ENCODE data around the gene GPR62. TPM values are rescaled to one million over a fixed set of nuclear protein-coding genes. Genes with fewer than 3 reads are reported as not detected.

The GPR62 gene
- total RNA-seq, 1 experiment from 2014 or later = not detected

DNA sequence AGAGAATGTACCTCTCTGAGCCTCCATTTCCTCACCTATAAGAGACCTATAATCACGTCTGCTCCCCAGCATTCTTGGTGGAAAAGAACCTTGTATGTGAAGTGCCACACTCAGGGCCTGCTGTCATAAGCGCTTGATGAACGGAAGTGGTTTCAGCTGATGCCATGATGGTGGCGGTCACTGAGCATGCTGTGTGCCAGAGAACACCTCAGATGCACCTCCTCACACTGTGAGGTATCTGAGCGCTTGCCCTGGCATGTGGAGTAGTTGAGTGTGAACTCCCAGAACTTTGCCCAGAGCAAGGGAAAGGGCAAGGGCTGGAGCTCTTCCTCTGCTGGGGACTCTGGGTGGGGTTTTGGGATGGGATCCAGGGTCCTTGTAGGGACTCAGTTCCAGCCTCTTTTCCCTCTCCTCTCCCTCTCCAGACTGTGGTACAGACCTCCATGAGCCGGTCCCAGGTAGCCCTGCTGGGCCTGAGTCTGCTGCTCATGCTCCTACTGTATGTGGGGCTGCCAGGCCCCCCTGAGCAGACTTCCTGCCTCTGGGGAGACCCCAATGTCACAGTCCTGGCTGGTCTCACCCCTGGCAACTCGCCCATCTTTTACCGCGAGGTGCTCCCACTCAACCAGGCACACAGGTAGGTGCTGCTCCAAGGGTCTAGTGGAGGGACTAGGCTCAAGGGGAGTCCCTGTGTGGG lies 22.4 kb downstream of the GPR62 start:
- H3K9ac ChIP-seq (ENCODE audit: low read length) = no peak overlapping the region
- H4K20me1 ChIP-seq (ENCODE audit: low read length) = no peaks in the 10 kb centered on the region
- H3K9me3 ChIP-seq (ENCODE audit: low read length) = no peaks in the 10 kb centered on the region
- H3K79me2 ChIP-seq (ENCODE audit: low read length) = peaks cover 23% of the 10 kb centered on the region
- no peak overlapping the region for H3K4me3 ChIP-seq (ENCODE audit: low read length)
- no peaks in the 10 kb centered on the region for H3K36me3 ChIP-seq (ENCODE audit: low read depth, low read length)
- intact Hi-C loops (cut with micrococcal nuclease) = no loop called here
- ATAC-seq = no peak
- POLR2A ChIA-PET (ENCODE audit: unreplicated experiment) = no interaction called here
- no peaks in the 10 kb centered on the region for H3F3A ChIP-seq (ENCODE audit: low read length, unreplicated experiment)
- no peak for TF ChIP-seq EZH2 (IDR thresholded peaks at IDR 0.05; ENCODE audit: low read length, unreplicated experiment)
- TF ChIP-seq, protein P1, sequence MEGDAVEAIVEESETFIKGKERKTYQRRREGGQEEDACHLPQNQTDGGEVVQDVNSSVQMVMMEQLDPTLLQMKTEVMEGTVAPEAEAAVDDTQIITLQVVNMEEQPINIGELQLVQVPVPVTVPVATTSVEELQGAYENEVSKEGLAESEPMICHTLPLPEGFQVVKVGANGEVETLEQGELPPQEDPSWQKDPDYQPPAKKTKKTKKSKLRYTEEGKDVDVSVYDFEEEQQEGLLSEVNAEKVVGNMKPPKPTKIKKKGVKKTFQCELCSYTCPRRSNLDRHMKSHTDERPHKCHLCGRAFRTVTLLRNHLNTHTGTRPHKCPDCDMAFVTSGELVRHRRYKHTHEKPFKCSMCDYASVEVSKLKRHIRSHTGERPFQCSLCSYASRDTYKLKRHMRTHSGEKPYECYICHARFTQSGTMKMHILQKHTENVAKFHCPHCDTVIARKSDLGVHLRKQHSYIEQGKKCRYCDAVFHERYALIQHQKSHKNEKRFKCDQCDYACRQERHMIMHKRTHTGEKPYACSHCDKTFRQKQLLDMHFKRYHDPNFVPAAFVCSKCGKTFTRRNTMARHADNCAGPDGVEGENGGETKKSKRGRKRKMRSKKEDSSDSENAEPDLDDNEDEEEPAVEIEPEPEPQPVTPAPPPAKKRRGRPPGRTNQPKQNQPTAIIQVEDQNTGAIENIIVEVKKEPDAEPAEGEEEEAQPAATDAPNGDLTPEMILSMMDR (conservative IDR thresholded peaks at IDR 0.05; ENCODE audit: low read depth, low read length) = no peak
- TF ChIP-seq EZH2phosphoT487 (IDR thresholded peaks at IDR 0.05; ENCODE audit: borderline replicate concordance, low read length) = no peak
- no peak for DNase-seq
- no peak overlapping the region for H3K27ac ChIP-seq (ENCODE audit: low read length)
- H3K9me2 ChIP-seq (replicated peaks; ENCODE audit: low read length) = no peaks in the 10 kb centered on the region
- H3K4me1 ChIP-seq (ENCODE audit: insufficient read depth, low read length) = peaks cover 27% of the 10 kb centered on the region
- CTCF ChIA-PET = no interaction called here
- H2AFZ ChIP-seq (ENCODE audit: low read length) = no peak overlapping the region
- BruUV-seq (replicated peaks) = no TSS peak
- no peaks in the 10 kb centered on the region for H3K27me3 ChIP-seq (ENCODE audit: low read length)
- no peak overlapping the region for H3K4me2 ChIP-seq (ENCODE audit: low read length)

DNA sequence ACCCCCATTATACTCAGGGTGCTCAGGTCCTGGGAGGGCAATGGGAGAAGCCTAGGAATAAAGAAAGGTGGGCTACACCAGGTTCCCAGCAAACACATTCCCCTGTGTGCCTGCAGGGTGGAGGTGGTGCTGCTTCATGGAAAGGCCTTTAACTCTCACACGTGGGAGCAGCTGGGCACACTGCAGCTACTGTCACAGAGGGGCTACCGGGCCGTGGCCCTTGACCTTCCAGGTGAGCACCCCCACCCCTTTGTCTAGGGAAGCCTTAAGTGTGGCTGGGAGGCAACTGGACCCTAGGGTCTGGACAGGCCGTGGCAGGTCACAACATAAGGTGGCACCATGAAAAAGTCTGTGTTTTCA lies 22.9 kb downstream of the GPR62 start:
- Histone ChIP-seq H3K9ac (ENCODE audit: low read length) (no peak overlapping the region), H3K79me2 (ENCODE audit: low read length) (peaks cover 18% of the 10 kb centered on the region), H3K27ac (ENCODE audit: low read length) (no peak overlapping the region), H3K9me2 (replicated peaks; ENCODE audit: low read length) (no peaks in the 10 kb centered on the region), H3K4me1 (ENCODE audit: insufficient read depth, low read length) (peaks cover 29% of the 10 kb centered on the region), H3K36me3 (ENCODE audit: low read depth, low read length) (no peaks in the 10 kb centered on the region), H3K27me3 (ENCODE audit: low read length) (no peaks in the 10 kb centered on the region), H3K4me3 (ENCODE audit: low read length) (no peak overlapping the region), H3K9me3 (ENCODE audit: low read length) (no peaks in the 10 kb centered on the region), H3F3A (ENCODE audit: low read length, unreplicated experiment) (no peaks in the 10 kb centered on the region), H2AFZ (ENCODE audit: low read length) (no peak overlapping the region), H3K4me2 (ENCODE audit: low read length) (no peak overlapping the region), H4K20me1 (ENCODE audit: low read length) (no peaks in the 10 kb centered on the region)
- ATAC-seq = no peak
- no peak for DNase-seq
- BruUV-seq (replicated peaks) = no TSS peak
- CTCF ChIA-PET = no interaction called here
- intact Hi-C loops (cut with micrococcal nuclease) = no loop called here
- no peak for TF ChIP-seq EZH2phosphoT487 (IDR thresholded peaks at IDR 0.05; ENCODE audit: borderline replicate concordance, low read length)
- TF ChIP-seq, protein P1 (conservative IDR thresholded peaks at IDR 0.05; ENCODE audit: low read depth, low read length) = no peak
- no peak for TF ChIP-seq EZH2 (IDR thresholded peaks at IDR 0.05; ENCODE audit: low read length, unreplicated experiment)
- POLR2A ChIA-PET (ENCODE audit: unreplicated experiment) = no interaction called here

DNA sequence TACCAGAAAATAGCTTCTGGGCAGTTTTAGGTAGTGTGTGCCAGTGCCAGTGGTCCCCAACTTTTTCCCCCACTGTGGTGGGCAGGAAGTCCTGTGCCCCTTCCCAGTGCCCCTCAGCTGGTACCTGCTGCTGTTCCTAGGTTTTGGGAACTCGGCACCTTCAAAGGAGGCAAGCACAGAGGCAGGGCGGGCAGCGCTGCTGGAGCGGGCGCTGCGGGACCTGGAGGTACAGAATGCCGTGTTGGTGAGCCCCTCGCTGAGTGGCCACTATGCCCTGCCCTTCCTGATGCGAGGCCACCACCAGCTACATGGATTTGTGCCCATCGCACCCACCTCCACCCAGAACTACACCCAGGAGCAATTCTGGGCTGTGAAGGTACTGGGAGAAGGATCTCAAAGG lies 25.1 kb downstream of the GPR62 start:
- Histone ChIP-seq H3K4me1 (ENCODE audit: insufficient read depth, low read length) (peaks cover 25% of the 10 kb centered on the region), H3K4me2 (ENCODE audit: low read length) (no peak overlapping the region), H3K9ac (ENCODE audit: low read length) (no peak overlapping the region), H3K36me3 (ENCODE audit: low read depth, low read length) (no peaks in the 10 kb centered on the region), H4K20me1 (ENCODE audit: low read length) (no peaks in the 10 kb centered on the region), H3K79me2 (ENCODE audit: low read length) (peaks cover 24% of the 10 kb centered on the region), H3K4me3 (ENCODE audit: low read length) (no peak overlapping the region), H3K27me3 (ENCODE audit: low read length) (no peaks in the 10 kb centered on the region), H3F3A (ENCODE audit: low read length, unreplicated experiment) (no peaks in the 10 kb centered on the region), H3K27ac (ENCODE audit: low read length) (no peak overlapping the region), H3K9me2 (replicated peaks; ENCODE audit: low read length) (no peaks in the 10 kb centered on the region), H3K9me3 (ENCODE audit: low read length) (no peaks in the 10 kb centered on the region), H2AFZ (ENCODE audit: low read length) (no peak overlapping the region)
- no TSS peak for BruUV-seq (replicated peaks)
- ChIA-PET POLR2A (ENCODE audit: unreplicated experiment) (no interaction called here), CTCF (no interaction called here)
- TF ChIP-seq EZH2 (IDR thresholded peaks at IDR 0.05; ENCODE audit: low read length, unreplicated experiment) (no peak), EZH2phosphoT487 (IDR thresholded peaks at IDR 0.05; ENCODE audit: borderline replicate concordance, low read length) (no peak)
- TF ChIP-seq, protein P1 (conservative IDR thresholded peaks at IDR 0.05; ENCODE audit: low read depth, low read length) = no peak
- intact Hi-C loops (cut with micrococcal nuclease) = no loop called here
- DNase-seq (no peak), ATAC-seq (no peak)
